Amygdala (tissue), 56 donors: ENCODE results near the gene REEP5.
"Not testable (repeated sequence)": the region's sequence is repeated elsewhere in the genome, so short reads cannot be mapped to it uniquely, and the experiment has no call there.

Source experiments
- DNase-seq, 56 donors: peaks; one replicate each; lab custom pipeline; 2025; lab: John Stamatoyannopoulos, UW

The REEP5 gene

GRCh38 chr5:112933651-112934365, 11.8 kb upstream of the REEP5 start:
- no peak for DNase-seq

DNA sequence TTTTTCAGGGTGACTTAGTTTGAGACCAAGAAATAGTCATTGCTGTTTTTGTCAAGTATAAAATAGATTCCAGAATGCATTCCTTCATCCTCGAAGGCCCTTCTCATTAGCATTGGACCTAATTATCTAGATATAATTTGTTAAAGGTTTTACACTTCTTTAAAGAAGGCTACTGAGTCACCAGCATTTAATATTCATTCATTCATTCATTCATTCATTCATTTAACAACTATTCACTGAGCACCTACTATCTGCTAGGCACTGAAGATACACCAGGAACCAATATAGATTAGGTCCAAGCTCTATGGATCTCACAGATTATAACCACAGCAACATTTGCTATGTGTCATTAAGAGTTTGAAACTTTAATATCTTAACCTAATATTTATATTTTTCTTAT, 11.1 kb upstream of the REEP5 start:
- DNase-seq = no peak

DNA sequence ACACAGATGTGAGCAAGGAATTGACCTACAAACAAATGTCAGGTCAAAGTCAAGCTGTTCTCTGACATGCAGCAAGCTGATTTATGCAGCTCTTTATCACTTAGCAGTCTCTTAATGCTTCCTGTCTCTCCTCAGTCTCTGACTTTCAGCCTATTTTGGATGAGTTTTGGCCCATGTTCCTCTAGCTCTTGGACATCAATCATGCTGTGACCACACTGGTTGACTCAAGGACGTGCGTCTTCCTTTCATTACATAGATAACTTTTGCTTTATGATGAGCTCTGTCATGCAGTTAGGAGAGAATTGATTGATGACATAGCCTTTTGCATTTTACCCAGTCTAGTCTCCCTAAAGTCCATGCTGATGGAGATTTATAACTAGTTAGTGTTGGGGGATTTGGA, 9.4 kb upstream of the REEP5 start:
- DNase-seq = no peak

DNA sequence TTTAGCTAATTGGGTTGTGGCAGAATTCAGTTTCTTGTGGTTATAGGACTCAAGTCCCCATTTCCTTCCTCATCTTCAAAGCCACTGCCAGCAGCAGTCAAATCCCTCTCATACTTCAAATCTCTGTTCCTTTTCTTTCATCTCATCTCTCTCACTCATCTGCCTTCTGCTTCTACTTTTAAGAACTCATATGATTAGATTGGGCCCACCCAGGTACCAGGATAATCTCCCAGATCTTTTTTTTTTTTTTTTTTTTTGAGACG, 8.0 kb upstream of the REEP5 start:
- DNase-seq = no peak

DNA sequence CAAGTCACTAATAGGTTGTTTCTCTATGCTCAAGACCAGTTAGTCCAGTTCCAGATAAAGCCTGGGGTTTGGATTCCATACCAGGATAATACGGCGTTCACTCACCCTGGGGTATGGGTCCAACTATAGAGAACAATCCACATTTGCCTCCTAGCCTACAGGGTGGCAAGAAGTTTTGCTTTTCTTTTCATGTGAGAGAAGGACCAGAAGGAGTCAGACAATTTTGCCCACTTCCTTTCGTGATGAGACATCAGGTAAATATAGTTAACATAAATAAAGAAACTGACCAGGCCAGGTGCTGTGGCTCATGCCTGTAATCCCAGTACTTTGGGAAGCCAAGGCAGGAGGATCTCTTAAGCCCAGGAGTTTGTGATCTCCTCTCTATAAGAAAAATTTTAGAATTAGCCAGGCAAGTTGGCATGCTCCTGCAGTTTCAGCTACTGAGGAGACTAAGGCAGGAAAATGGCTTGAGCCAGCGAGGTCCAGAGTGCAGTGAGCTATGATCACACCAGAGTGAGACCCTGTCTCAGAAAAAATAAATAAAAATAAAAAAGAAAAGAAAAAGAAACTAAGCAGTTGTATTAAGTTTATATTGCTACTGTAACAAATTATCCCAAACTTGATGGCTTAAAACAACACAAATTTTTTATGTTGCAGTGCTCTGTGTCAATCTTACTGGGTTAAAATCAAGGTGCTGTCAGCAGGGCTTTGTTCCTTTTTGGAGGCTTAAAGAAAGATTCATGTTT, 7.5 kb upstream of the REEP5 start:
- no peak for DNase-seq

- no peak for DNase-seq
Measured at GRCh38 chr5:112923988-112924387, 2.0 kb upstream of the REEP5 start.

GRCh38 chr5:112923148-112923917, 1.3 kb upstream of the REEP5 start:
- DNase-seq = peak in 3 of 56 donors; percentile 11 to 45 (median 23)

DNA sequence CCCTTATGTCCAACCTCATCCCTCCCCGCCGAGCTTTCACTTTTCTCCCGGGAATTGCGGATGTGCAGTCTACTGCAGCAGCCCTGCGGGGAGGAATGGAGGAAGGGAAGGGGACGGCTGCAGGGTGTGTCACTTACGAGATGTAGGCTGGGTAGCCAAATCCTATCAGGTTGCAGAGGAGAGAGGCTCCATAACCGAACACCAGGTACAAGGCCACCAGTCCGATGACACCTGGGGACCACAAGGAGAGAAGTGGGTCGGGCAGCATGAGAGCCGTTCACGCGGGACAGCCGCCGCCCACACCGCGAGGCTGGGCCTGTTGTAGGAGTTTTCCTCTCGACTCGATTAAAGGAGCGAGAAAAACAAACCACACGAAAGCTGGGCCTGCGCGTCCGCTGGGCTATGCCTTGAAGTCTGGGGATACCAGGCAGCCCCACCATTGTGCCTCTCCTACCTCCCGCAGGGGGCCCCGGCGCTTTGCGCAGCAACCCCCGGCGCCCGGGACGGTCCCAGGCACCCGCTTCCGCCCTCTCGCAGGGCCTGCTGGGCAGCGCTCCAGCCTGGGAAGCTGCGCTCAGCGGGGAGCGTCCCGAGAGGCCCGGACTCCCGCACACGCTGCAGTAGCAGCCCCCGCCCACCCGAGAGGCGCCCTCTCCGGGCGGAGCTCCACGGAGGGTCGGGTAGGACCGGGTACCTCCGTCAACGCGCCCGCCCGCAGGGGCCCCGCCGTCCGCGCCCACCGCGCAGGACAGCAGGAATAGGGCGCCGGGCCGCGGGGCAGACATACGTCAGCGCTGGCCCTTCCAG, 798 bp downstream of the REEP5 start:
- peak in 46 of 56 donors; percentile 11 to 76 (median 50) for DNase-seq

DNA sequence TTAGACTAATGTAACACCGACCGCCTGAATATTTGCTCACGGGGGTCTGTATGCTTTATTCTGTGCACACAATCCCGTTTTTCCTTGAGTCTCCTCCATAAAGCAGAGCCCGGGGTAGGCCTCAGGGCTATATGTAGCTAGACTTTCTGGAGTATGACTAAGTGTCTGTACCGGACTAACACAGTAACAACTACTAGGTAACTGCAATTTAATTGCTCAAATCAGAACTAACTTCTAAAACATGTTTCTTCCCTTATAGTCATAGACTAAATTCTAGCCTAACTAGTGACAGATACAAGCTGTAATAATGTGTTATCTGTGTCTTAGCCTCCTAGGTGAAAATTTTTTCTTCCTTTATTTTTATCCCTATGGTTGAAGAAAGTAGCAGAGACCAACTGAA, 2.1 kb downstream of the REEP5 start:
- DNase-seq = no peak

- DNase-seq = no peak
Measured at GRCh38 chr5:112918679-112919078, 3.3 kb downstream of the REEP5 start.

DNA sequence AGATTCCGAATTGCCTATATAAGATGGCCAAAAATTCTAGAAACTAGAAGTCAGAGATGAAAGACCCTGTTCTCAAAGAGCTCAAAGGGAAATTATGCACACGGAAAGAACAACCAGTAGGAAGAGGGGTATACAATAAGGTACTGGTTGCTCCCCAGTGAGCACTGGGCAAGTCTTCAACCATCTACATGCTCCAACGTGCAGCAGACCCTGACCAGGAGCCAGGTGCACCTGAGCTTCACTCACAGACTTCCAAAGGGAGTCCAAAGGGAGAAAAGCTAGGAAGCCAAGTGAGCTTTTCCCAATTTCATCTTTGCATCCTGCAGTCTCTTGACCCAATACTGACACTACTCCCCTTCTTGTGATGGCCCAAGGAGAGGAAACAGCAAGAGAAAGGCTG, 3.9 kb downstream of the REEP5 start:
- DNase-seq = no peak

DNA sequence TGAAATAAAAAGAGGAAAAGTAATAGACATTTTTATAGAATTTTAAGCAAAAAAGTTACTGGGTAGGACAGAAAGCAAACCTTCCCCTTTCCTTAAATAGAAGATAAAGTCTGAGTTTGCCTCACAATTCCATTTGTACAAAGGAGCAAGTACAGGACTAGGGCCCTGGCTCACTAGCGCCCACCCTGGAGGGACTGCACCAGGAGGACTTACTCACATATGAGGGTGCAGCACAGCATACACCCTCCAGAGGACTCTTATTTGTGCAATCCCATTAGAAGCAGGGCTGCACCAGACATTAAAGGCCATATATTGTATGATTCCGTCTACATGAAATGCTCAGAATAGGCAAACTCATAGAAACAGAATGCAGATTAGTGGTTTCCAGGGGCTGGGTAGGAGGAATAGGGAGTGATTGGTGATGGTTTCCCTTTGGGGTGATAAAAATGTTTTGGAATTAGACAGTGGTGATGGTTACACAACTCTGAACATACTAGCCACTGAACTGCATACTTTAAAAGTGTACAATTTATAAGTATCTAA, 4.5 kb downstream of the REEP5 start:
- no peak for DNase-seq

DNA sequence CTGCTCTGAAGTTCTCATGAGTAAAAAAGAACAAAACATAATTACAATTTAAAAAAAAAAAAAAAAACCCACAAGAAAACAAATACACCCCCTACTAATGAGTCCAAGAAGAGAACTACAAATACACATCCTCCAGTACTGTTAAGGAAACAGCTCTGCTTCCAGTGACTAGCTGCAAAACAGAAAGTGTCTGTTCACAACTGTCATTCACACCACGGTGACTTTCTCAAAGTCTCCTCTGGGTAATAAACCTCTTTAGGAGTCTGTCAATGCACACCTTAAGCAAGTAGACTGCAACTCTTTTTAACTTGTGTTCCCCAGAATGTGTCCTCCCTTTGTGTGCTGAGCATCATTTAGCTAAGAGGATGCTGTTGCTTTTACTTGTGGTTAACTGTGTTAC, 6.2 kb downstream of the REEP5 start:
- no peak for DNase-seq

DNA sequence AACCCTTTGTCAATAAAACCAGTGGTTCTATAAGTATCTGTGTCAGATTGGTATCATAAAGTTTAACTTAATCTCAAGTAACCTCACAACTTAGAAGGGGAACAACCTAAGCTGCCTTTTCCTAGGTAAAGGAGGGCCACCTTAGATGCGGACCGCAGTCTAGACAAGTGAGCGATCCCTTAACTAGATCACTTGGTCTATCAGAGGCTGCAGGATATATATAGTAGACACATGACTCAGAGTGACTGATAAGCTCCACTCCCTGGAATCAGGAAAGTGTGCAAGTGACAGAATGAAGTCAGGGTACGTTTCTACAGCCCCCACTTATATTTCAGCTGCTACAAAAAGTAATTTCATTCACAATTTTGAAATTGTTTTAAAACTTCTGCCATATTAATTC, 7.4 kb downstream of the REEP5 start:
- no peak for DNase-seq

DNA sequence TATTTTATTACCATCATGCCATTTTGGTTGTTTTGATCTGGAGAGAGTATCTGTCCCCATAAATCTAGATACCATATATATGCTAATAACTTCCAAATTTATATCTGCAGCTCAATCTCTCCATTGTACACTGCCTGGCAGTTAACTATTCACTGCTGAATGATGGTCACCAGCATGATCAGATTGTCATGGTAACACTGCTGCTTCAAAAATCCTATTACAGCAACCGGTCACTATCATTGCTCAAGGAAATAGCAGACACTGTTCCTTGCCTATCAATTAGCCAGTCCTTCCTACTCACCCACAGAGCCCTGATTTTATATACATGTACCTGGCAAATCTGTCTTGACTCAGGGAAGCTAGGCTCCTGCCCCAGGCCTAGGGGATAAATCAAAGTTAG, 11.5 kb downstream of the REEP5 start:
- no peak for DNase-seq

DNA sequence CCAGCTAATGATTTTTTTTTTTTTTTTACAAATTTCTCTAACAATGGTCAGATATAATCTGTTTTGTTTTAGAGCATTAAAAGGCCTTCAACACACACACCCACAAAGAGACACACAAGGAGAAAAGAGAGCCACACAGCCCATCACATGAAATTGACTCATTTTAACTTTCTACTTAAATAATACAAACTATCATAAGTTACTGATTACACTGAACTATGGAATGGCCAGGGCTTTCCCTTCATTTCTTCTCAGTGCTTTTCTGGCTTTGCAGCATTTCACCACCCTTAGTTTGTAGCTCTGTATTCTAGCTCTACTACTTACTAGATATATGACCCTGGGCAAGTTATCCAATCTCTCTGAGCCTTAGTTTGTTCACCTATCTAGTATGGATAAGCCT, 13.2 kb downstream of the REEP5 start:
- no peak for DNase-seq

GRCh38 chr5:112907166-112907631, 14.8 kb downstream of the REEP5 start:
- DNase-seq = peak in 11 of 56 donors; percentile 3 to 65 (median 14)

- DNase-seq = no peak
Measured at GRCh38 chr5:112906637-112907036, 15.4 kb downstream of the REEP5 start.

DNA sequence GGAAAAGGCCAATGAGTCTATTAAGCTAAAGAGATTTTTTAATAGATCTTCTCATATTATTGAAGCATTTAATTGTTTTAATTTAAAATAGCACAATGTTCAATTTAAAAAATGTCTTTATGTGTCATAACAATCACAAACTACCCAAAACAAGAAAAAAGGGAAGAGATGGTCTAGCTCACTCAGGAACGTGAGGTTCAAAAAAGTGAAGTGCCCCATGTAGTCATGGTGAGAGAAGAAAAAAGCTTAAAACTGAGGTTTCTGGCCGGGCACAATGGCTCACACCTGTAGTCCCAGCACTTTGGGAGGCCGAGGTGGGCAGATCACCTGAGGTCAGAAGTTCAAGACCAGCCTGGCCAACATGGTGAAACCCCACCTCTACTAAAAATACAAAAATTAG, 17.0 kb downstream of the REEP5 start:
- not testable (repeated sequence) for DNase-seq

- no peak for DNase-seq
Measured at GRCh38 chr5:112902561-112902960, 19.5 kb downstream of the REEP5 start.
